SK-N-SH (cell line): Measurements from ENCODE around the gene ELFN2. TPM values are rescaled to one million over a fixed set of nuclear protein-coding genes. Genes with fewer than 3 reads are reported as not detected.

ENCODE experiments used
- CTCF ChIA-PET: fragments of 300-600, 350-600 bp; formaldehyde crosslinking; extraction: SDS; loops from one replicate; lab custom pipeline; 2021; lab: Yijun Ruan, JAX
- POLR2A ChIA-PET: fragments of 350-600 bp; sonication (Branson Sonifier 250); formaldehyde crosslinking; extraction: SDS; loops from one replicate; lab custom pipeline; 2020; ENCODE audit warnings: antibody characterized with exemption, inconsistent platforms; lab: Yijun Ruan, JAX
- DNase-seq: peaks from one replicate; pipeline ENCODE4 v3.0.0; 2012
- H2AFZ ChIP-seq: fragments of 200-600 bp; sonication (generic); 2 replicates; pipeline ENCODE4 v1.8.1; 2016; ENCODE audit warnings: antibody characterized with exemption, mild to moderate bottlenecking, low read depth
- H3F3A ChIP-seq: fragments of 200-600 bp; sonication (generic); replicated peaks from 2 replicates; pipeline ENCODE3; 2016; ENCODE audit warnings: antibody characterized with exemption, mild to moderate bottlenecking; ENCODE audit not compliant: insufficient read depth
- H3K27ac ChIP-seq, 2 experiments: fragments of 200-500 bp in 1 of 2; fragments of 200-600 bp in 1 of 2; sonication (Bioruptor generic) in 1 of 2; sonication (generic), shearing (Covaris generic) in 1 of 2; 2 replicates each; pipeline versions ENCODE4 v1.5.1 to v1.6.1; 2014 to 2016; ENCODE audit warnings: low read depth in 2 of 2, inconsistent platforms in 1 of 2, low read length in 1 of 2, mild to moderate bottlenecking in 1 of 2, mixed read lengths in 1 of 2
- H3K27me3 ChIP-seq: fragments of 200-600 bp; sonication (generic), shearing (Covaris generic); 2 replicates; pipeline ENCODE4 v1.6.1; 2016; ENCODE audit warnings: mixed run types; ENCODE audit not compliant: insufficient read depth
- H3K36me3 ChIP-seq, 2 experiments: fragments of 200-500 bp in 1 of 2; fragments of 200-600 bp in 1 of 2; sonication (Bioruptor generic) in 1 of 2; sonication (generic) in 1 of 2; replicated peaks in 1 of 2; 2 replicates each; pipeline versions ENCODE3 to v1.5.1; 2014 to 2016; ENCODE audit warnings: low read length in 1 of 2, mild to moderate bottlenecking in 1 of 2; ENCODE audit not compliant: insufficient read depth in 2 of 2, control insufficient read depth in 1 of 2
- H3K4me1 ChIP-seq, 2 experiments: fragments of 200-500 bp in 1 of 2; fragments of 200-600 bp in 1 of 2; sonication (Bioruptor generic) in 1 of 2; sonication (generic), shearing (Covaris generic) in 1 of 2; 2 replicates each; pipeline versions ENCODE4 v1.5.1 to v1.6.1; 2014 to 2016; ENCODE audit warnings: low read depth in 1 of 2, low read length in 1 of 2, mixed run types in 1 of 2; ENCODE audit not compliant: insufficient read depth in 2 of 2, control insufficient read depth in 1 of 2
- H3K4me2 ChIP-seq: fragments of 200-600 bp; sonication (generic), shearing (Covaris generic); 2 replicates; pipeline ENCODE4 v1.6.1; 2017; ENCODE audit warnings: mixed run types
- H3K4me3 ChIP-seq, 2 experiments: fragments of 200-500 bp in 1 of 2; fragments of 200-600 bp in 1 of 2; sonication (Bioruptor generic) in 1 of 2; sonication (generic), shearing (Covaris generic) in 1 of 2; 2 replicates each; pipeline versions ENCODE4 v1.5.1 to v1.8.1; 2014 to 2016; ENCODE audit warnings: low read depth in 2 of 2, inconsistent platforms in 1 of 2, low read length in 1 of 2, mild to moderate bottlenecking in 1 of 2, mixed read lengths in 1 of 2, moderate library complexity in 1 of 2
- H3K79me2 ChIP-seq: fragments of 200-600 bp; sonication (generic); 2 replicates; pipeline ENCODE4 v1.8.1; 2017; ENCODE audit warnings: mild to moderate bottlenecking; ENCODE audit not compliant: insufficient read depth
- H3K9ac ChIP-seq: fragments of 200-600 bp; sonication (generic); 2 replicates; pipeline ENCODE4 v1.6.1; 2017; ENCODE audit warnings: mixed run types
- H3K9me2 ChIP-seq: fragments of 200-600 bp; sonication (generic); 2 replicates; pipeline ENCODE4 v1.6.1; 2017; ENCODE audit warnings: mixed run types
- H3K9me3 ChIP-seq: fragments of 200-600 bp; sonication (generic); 2 replicates; pipeline ENCODE4 v1.6.1; 2017; ENCODE audit warnings: mixed run types, mild to moderate bottlenecking, moderate library complexity
- H4K20me1 ChIP-seq: fragments of 200-600 bp; sonication (generic); 2 replicates; pipeline ENCODE4 v1.6.1; 2017; ENCODE audit warnings: mild to moderate bottlenecking, mixed run types; ENCODE audit not compliant: insufficient read depth
- ELF1 ChIP-seq: IDR thresholded peaks from 2 replicates; pipeline ENCODE4 v1.4.0; 2012
- EP300 ChIP-seq, 2 experiments: IDR thresholded peaks; 2 replicates each; pipeline versions ENCODE4 v1.4.0 to v1.6.1; 2012; ENCODE audit warnings: borderline replicate concordance in 1 of 2, low read depth in 1 of 2, low read length in 1 of 2
- EZH2phosphoT487 ChIP-seq: fragments of 200-600 bp; sonication (generic); IDR thresholded peaks from 2 replicates; pipeline ENCODE4 v1.6.1; 2017; ENCODE audit warnings: low read depth, mixed run types, mild to moderate bottlenecking, antibody characterized with exemption, moderate library complexity, borderline replicate concordance
- FOSL2 ChIP-seq: IDR thresholded peaks from 2 replicates; pipeline ENCODE4 v1.4.0; 2012; ENCODE audit warnings: low read depth, mild to moderate bottlenecking, moderate library complexity, borderline replicate concordance
- FOXM1 ChIP-seq: IDR thresholded peaks from 2 replicates; pipeline ENCODE4 v1.4.0; 2012; ENCODE audit warnings: low read depth, mild to moderate bottlenecking
- GATA2 ChIP-seq: sonication (generic); formaldehyde crosslinking; IDR thresholded peaks from 2 replicates; pipeline ENCODE4 v1.5.0; 2020; ENCODE audit warnings: mild to moderate bottlenecking, missing genetic modification reagents
- NFIC ChIP-seq: IDR thresholded peaks from 2 replicates; pipeline ENCODE4 v1.4.0; 2012; ENCODE audit warnings: borderline replicate concordance
- NRF1 ChIP-seq: IDR thresholded peaks from 2 replicates; pipeline ENCODE4 v1.6.1; 2012; ENCODE audit warnings: low read depth, mild to moderate bottlenecking, low read length
- TEAD4 ChIP-seq: IDR thresholded peaks from 2 replicates; pipeline ENCODE4 v1.4.0; 2012; ENCODE audit warnings: mild to moderate bottlenecking, borderline replicate concordance; ENCODE audit not compliant: insufficient read depth
- YY1 ChIP-seq: IDR thresholded peaks from 2 replicates; pipeline ENCODE4 v1.4.0; 2012; ENCODE audit warnings: low read depth, mild to moderate bottlenecking
- WGBS: methylation state at CpG from one replicate; pipeline ENCODE4 v1.1.6; 2017; ENCODE audit warnings: low lambda C conversion rate; 5-methylcytosine and 5-hydroxymethylcytosine counted together
- polyA plus RNA-seq, 3 experiments: library from polyadenylated mRNA; depleted of rRNA; stranded (reverse); fragments of >200 nt; gene quantifications; 2 replicates each; pipeline ENCODE4 v1.2.3, GENCODE V29; 2012
- TF ChIP-seq, protein P1 (sequence below): fragments of 150-350 bp; IDR thresholded peaks from 2 replicates; pipeline ENCODE4 v1.6.1; 2016; ENCODE audit warnings: mild to moderate bottlenecking, low read depth, low read length
- TF ChIP-seq, protein P2 (sequence below): IDR thresholded peaks from 2 replicates; pipeline ENCODE4 v1.4.0; 2012; ENCODE audit warnings: low read depth, borderline replicate concordance
- TF ChIP-seq, protein P3 (sequence below): fragments of 200-600 bp; sonication (generic); IDR thresholded peaks from 2 replicates; pipeline ENCODE4 v1.6.1; 2017; ENCODE audit warnings: antibody characterized with exemption, mild to moderate bottlenecking, moderate library complexity
- TF ChIP-seq, protein P4 (sequence below): fragments of 150-350 bp; IDR thresholded peaks from 2 replicates; pipeline ENCODE4 v1.6.1; 2017; ENCODE audit warnings: antibody characterized with exemption, low read length, low read depth, borderline replicate concordance
- TF ChIP-seq, protein P5 (sequence below): IDR thresholded peaks from 2 replicates; pipeline ENCODE4 v1.4.0; 2012; ENCODE audit warnings: low read depth

The ELFN2 gene
- polyA plus RNA-seq, 1 of the 3 experiments (the other 2 are of a cell fraction), result 2.8 TPM

DNA sequence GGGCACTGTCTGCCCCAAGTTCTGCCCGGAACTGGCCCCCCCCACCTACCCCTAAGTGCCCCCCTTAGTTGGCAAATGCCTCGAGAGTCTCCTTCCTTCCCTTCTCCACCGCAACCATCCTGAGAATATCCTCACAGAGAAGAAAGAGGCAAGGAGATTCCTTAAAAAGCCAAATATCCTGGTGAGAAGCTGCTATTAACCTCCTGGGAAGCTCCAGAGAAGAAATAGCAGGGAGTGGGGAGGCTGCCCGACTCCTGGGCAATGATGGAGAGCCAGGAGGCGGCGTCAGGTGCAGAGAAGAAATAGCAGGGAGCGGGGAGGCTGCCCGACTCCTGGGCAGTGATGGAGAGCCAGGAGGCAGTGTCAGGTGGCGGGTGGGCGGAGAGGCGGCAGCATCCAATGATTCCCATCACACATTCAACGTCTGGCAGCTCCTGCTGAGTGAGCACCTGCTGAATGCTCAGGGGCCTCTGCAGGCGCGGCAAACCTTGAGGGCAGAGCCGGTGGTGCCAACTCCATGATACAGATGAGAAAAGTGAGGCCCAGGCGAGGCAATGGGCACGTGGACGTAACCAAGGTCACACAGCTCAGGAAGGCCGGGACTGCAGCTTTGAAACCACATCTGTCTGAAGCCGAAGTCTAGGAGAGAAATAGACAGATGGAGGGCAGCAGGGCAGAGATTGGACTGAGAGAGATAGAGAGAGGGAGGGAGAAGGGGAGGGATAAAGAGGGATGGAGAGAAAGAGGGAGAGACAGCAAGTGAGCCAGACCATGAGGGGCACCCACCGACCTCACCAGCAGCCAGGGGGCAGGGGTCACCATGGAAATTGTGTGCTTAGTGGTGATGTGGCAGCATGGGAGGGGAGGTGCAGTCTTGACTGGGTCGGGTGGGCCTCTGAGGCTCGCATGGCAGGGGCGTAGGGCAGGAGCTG lies 86.7 kb downstream of the ELFN2 start:
- 76% methylated on average over 20 of the region's 24 CpGs for WGBS
- CTCF ChIA-PET, result interaction anchor here (0.6 to 1.8 kb wide), 8 partner anchors 10 to 252 kb away, joined by 3 to 7 read pairs (median 3); partner anchors contain the start of gene ELFN2

DNA sequence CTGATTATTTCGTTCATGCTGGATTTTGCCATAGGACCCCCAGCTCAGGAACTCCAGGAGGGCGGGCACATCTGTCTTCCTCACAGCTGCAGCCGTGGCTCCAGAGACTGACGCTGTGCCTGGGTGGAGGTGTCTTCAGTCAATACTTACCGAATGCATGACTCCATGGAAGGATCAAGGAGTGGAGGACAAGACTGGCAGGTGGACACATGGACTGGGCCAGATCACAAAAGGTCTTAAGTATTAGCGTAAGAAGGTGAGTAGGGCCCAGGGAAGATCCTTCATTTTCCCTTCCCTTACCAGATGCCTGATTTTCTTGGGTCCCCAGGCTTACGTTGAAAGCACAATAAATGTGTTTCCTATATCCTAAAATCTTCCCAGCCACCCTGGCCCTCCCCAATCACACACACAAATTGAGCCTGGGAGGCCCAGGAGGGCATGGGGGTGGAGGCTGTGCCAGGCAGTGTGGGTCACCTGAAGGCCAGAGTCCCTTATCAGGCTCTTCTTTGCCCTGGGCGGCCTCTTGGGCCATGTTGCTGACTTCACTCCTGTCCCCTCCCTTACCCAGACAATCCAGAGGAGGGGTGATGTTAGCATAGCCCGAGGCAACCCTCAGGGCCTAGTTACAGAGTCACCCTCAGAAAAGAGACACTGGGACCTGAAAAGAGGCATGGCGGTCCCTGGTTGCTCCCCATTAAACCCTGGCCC lies 88.6 kb downstream of the ELFN2 start:
- Histone ChIP-seq H4K20me1 (no peaks in the 10 kb centered on the region), H3K4me2 (no peak overlapping the region), H3F3A (no peaks in the 10 kb centered on the region), H3K36me3 (no peaks in the 10 kb centered on the region), H3K4me1 (peaks cover 5 to 10% of the 10 kb centered on the region in 2 experiments; a peak in 1 of 4 replicates), H3K79me2 (no peaks in the 10 kb centered on the region), H3K27ac (no peak overlapping the region), H3K9me2 (no peaks in the 10 kb centered on the region), H3K27me3 (no peaks in the 10 kb centered on the region), H3K9ac (no peak overlapping the region), H3K4me3 (no peak overlapping the region), H3K9me3 (no peaks in the 10 kb centered on the region), H2AFZ (no peak overlapping the region)
- ChIA-PET POLR2A (no interaction called here), CTCF (interaction anchor here (0.6 to 1.2 kb wide), 3 partner anchors 14 to 91 kb away, joined by 3 to 7 read pairs (median 4); no protein-coding TSS in a partner anchor)
- DNase-seq, result no peak
- 90% methylated on average over 8 of the region's 10 CpGs for WGBS
- TF ChIP-seq YY1 (no peak), ELF1 (no peak), EP300 (IDR thresholded peaks at IDR 0.05; ENCODE audit: borderline replicate concordance in 1 of 2, low read depth in 1 of 2, low read length in 1 of 2) (no peak), NRF1 (no peak), EZH2phosphoT487 (no peak), TEAD4 (no peak)
- TF ChIP-seq, protein P1, sequence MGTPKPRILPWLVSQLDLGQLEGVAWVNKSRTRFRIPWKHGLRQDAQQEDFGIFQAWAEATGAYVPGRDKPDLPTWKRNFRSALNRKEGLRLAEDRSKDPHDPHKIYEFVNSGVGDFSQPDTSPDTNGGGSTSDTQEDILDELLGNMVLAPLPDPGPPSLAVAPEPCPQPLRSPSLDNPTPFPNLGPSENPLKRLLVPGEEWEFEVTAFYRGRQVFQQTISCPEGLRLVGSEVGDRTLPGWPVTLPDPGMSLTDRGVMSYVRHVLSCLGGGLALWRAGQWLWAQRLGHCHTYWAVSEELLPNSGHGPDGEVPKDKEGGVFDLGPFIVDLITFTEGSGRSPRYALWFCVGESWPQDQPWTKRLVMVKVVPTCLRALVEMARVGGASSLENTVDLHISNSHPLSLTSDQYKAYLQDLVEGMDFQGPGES, result no peak
- TF ChIP-seq, protein P2, sequence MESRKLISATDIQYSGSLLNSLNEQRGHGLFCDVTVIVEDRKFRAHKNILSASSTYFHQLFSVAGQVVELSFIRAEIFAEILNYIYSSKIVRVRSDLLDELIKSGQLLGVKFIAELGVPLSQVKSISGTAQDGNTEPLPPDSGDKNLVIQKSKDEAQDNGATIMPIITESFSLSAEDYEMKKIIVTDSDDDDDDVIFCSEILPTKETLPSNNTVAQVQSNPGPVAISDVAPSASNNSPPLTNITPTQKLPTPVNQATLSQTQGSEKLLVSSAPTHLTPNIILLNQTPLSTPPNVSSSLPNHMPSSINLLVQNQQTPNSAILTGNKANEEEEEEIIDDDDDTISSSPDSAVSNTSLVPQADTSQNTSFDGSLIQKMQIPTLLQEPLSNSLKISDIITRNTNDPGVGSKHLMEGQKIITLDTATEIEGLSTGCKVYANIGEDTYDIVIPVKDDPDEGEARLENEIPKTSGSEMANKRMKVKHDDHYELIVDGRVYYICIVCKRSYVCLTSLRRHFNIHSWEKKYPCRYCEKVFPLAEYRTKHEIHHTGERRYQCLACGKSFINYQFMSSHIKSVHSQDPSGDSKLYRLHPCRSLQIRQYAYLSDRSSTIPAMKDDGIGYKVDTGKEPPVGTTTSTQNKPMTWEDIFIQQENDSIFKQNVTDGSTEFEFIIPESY, result no peak

More for the DNA sequence above, 86.7 kb downstream of the ELFN2 start:
- Histone ChIP-seq H3K4me2 (no peak overlapping the region), H2AFZ (no peak overlapping the region), H3K79me2 (no peaks in the 10 kb centered on the region), H4K20me1 (no peaks in the 10 kb centered on the region), H3F3A (no peaks in the 10 kb centered on the region), H3K9me2 (no peaks in the 10 kb centered on the region), H3K4me1 (peaks cover 5 to 14% of the 10 kb centered on the region in 2 experiments; a peak in 1 of 4 replicates), H3K4me3 (no peak overlapping the region), H3K9me3 (no peaks in the 10 kb centered on the region), H3K36me3 (no peaks in the 10 kb centered on the region), H3K27me3 (no peaks in the 10 kb centered on the region), H3K27ac (no peak overlapping the region), H3K9ac (no peak overlapping the region)
- no peak for TF ChIP-seq GATA2
- TF ChIP-seq FOSL2, result no peak
- no peak for TF ChIP-seq FOXM1
- TF ChIP-seq NFIC, result no peak
- TF ChIP-seq, protein P3, sequence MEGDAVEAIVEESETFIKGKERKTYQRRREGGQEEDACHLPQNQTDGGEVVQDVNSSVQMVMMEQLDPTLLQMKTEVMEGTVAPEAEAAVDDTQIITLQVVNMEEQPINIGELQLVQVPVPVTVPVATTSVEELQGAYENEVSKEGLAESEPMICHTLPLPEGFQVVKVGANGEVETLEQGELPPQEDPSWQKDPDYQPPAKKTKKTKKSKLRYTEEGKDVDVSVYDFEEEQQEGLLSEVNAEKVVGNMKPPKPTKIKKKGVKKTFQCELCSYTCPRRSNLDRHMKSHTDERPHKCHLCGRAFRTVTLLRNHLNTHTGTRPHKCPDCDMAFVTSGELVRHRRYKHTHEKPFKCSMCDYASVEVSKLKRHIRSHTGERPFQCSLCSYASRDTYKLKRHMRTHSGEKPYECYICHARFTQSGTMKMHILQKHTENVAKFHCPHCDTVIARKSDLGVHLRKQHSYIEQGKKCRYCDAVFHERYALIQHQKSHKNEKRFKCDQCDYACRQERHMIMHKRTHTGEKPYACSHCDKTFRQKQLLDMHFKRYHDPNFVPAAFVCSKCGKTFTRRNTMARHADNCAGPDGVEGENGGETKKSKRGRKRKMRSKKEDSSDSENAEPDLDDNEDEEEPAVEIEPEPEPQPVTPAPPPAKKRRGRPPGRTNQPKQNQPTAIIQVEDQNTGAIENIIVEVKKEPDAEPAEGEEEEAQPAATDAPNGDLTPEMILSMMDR, result no peak
- TF ChIP-seq, protein P4, sequence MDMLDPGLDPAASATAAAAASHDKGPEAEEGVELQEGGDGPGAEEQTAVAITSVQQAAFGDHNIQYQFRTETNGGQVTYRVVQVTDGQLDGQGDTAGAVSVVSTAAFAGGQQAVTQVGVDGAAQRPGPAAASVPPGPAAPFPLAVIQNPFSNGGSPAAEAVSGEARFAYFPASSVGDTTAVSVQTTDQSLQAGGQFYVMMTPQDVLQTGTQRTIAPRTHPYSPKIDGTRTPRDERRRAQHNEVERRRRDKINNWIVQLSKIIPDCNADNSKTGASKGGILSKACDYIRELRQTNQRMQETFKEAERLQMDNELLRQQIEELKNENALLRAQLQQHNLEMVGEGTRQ, result no peak
- no peak for TF ChIP-seq EP300 (IDR thresholded peaks at IDR 0.05; ENCODE audit: borderline replicate concordance in 1 of 2, low read depth in 1 of 2, low read length in 1 of 2)
- TF ChIP-seq, protein P5, sequence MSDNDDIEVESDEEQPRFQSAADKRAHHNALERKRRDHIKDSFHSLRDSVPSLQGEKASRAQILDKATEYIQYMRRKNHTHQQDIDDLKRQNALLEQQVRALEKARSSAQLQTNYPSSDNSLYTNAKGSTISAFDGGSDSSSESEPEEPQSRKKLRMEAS, result no peak
- POLR2A ChIA-PET, result no interaction called here
- DNase-seq, result no peak
